Transverse colon (tissue), 4 donors: Measurements from ENCODE around the gene MALT1.

Experiments
- CTCF ChIP-seq, 5 experiments: fragments of 200-600 bp in 3 of 5; fragments of 450-650 bp in 2 of 5; sonication (generic) in 3 of 5; IDR thresholded peaks; 1 replicate in 2 of 5; 2 replicates in 3 of 5; pipeline ENCODE4 v1.5.1; 2016 to 2017; ENCODE audit warnings: antibody characterized with exemption in 5 of 5, inconsistent platforms in 3 of 5, mild to moderate bottlenecking in 2 of 5, moderate library complexity in 1 of 5
- EP300 ChIP-seq: sonication (generic); formaldehyde crosslinking; IDR thresholded peaks from one replicate; pipeline ENCODE4 v1.6.1; 2017; ENCODE audit warnings: antibody characterized with exemption, low read depth
- POLR2A ChIP-seq: fragments of 450-650 bp; IDR thresholded peaks from one replicate; pipeline ENCODE4 v1.6.1; 2016; ENCODE audit warnings: antibody characterized with exemption, mild to moderate bottlenecking, moderate library complexity
- POLR2AphosphoS5 ChIP-seq, 3 donors: sonication (generic); formaldehyde crosslinking; IDR thresholded peaks; one replicate each; pipeline ENCODE4 v1.6.1; 2016; ENCODE audit warnings: antibody characterized with exemption in 3 of 3

- TF ChIP-seq CTCF (IDR thresholded peaks at IDR 0.05) (no peak), POLR2A (no peak), POLR2AphosphoS5 (IDR thresholded peaks at IDR 0.05) (no peak), EP300 (no peak)
Observed at GRCh38 chr18:58624011-58624410, 47.3 kb upstream of the MALT1 start.
